Measurements from ENCODE around the gene MED14. TPM values are rescaled to one million over a fixed set of nuclear protein-coding genes. Genes with fewer than 3 reads are reported as not detected.

The MED14 gene
- total and polyA plus RNA-seq, 2 donors (not counting 1 experiment from before 2014, with no cell fraction given) = 26.4 to 63.5 TPM

DNA sequence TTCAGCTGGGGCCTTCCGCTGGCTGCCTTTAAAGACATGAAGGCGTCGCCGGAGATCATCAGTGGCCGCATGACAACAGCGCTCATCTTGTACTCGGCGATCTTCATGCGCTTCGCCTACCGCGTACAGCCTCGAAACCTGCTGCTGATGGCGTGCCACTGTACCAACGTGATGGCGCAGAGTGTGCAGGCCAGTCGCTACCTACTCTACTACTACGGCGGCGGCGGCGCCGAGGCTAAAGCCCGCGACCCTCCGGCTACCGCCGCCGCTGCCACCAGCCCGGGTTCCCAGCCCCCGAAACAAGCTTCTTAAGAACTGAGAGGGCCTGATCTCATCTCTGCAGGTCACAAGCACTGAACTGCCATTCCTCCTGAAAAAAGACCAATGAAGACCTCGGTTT lies 111.7 kb downstream of the MED14 start:
- Histone ChIP-seq H3K4me2 (replicated peaks; ENCODE audit: low read depth, low read length, poor library complexity, severe bottlenecking) (no peak overlapping the region), H4K20me1 (ENCODE audit: control insufficient read depth, insufficient read depth, low read length, poor library complexity, severe bottlenecking) (no peaks in the 10 kb centered on the region), H3K4me3 (ENCODE audit: control extremely low read depth in 1 of 5, extremely low read depth in 1 of 5, insufficient read depth in 1 of 5, low read depth in 2 of 5, low read length in 4 of 5) (no peak overlapping the region), H3K27me3 (replicated peaks in 1 of 4; ENCODE audit: control extremely low read depth in 1 of 4, control insufficient read depth in 3 of 4, insufficient read depth in 4 of 4, low read length in 3 of 4) (no peaks in the 10 kb centered on the region), H2AFZ (ENCODE audit: insufficient read depth, low read depth, low read length, poor library complexity, severe bottlenecking) (no peak overlapping the region), H3K9me3 (ENCODE audit: control extremely low read depth in 1 of 3, control insufficient read depth in 2 of 3, insufficient read depth in 1 of 3, low read length in 2 of 3) (peaks cover 0 to 8% (median 0%) of the 10 kb centered on the region in 3 donors), H3K36me3 (replicated peaks in 1 of 2; ENCODE audit: control extremely low read depth in 1 of 2, control insufficient read depth in 1 of 2, extremely low read depth in 1 of 2, insufficient read depth in 2 of 2, low read length in 1 of 2) (peaks cover 0 to 8% of the 10 kb centered on the region in 2 experiments), H3K79me2 (ENCODE audit: control insufficient read depth, insufficient read depth, low read length) (no peaks in the 10 kb centered on the region), H3K9ac (ENCODE audit: low read length) (no peak overlapping the region), H3K27ac (ENCODE audit: low read length in 2 of 2) (no peak overlapping the region), H3K4me1 (ENCODE audit: control insufficient read depth in 2 of 2, insufficient read depth in 2 of 2, low read length in 2 of 2) (no peaks in the 10 kb centered on the region)
- Mint-ChIP-seq H3K27me3 (no peaks in the 10 kb centered on the region), H3K27ac (no peak overlapping the region), H3K4me1 (no peaks in the 10 kb centered on the region), H3K4me3 (no peak overlapping the region), H3K9me3 (ENCODE audit: insufficient read depth) (no peaks in the 10 kb centered on the region)
- no peak for ATAC-seq (ENCODE audit: low read depth)
- DNase-seq = no peak
- CTCF ChIA-PET = no interaction called here
- POLR2A ChIA-PET = no interaction called here
- TF ChIP-seq, protein P1, sequence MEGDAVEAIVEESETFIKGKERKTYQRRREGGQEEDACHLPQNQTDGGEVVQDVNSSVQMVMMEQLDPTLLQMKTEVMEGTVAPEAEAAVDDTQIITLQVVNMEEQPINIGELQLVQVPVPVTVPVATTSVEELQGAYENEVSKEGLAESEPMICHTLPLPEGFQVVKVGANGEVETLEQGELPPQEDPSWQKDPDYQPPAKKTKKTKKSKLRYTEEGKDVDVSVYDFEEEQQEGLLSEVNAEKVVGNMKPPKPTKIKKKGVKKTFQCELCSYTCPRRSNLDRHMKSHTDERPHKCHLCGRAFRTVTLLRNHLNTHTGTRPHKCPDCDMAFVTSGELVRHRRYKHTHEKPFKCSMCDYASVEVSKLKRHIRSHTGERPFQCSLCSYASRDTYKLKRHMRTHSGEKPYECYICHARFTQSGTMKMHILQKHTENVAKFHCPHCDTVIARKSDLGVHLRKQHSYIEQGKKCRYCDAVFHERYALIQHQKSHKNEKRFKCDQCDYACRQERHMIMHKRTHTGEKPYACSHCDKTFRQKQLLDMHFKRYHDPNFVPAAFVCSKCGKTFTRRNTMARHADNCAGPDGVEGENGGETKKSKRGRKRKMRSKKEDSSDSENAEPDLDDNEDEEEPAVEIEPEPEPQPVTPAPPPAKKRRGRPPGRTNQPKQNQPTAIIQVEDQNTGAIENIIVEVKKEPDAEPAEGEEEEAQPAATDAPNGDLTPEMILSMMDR (IDR thresholded peaks at IDR 0.05) = no peak
- TF ChIP-seq EZH2 (IDR thresholded peaks at IDR 0.05; ENCODE audit: borderline replicate concordance, insufficient read depth, low read depth, low read length, poor library complexity, severe bottlenecking) = no peak
- WGBS (ENCODE audit: insufficient coverage) = 97% methylated on average over 18 of the region's 32 CpGs
- intact Hi-C loops (cut with micrococcal nuclease) = no loop called here

DNA sequence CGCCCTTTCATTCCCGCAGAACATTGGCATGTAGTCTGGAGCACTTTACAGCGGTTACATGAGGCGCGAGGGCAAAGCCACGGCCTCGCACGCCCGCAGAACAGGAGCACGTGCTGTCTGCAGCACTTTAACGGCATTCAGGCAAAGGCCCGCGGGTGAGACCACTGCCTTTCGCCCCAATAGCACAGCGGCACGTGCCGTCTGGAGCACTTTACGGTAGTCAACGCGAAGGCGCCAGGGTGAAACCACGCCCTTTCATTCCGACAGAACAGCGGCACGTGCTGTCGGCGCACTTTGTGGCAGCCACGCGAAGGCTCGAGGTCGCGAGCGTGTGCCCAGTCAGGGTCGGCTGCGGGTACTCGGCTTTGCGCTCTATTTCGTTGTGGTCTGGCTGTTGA lies 112.2 kb downstream of the MED14 start, which contains the start of gene MPC1L:
Gene MPC1L (plus strand): TSS at position 290 of the 398 bp plus-strand sequence. CDS start 138 bp downstream, outside the sequence.
- Histone ChIP-seq H3K4me2 (replicated peaks; ENCODE audit: low read depth, low read length, poor library complexity, severe bottlenecking) (no peak within 1 kb of the TSS), H3K9me3 (ENCODE audit: control extremely low read depth in 1 of 3, control insufficient read depth in 2 of 3, insufficient read depth in 1 of 3, low read length in 2 of 3) (peaks cover 0 to 8% (median 0%) of the 10 kb centered on the region in 3 donors), H3K4me3 (ENCODE audit: control extremely low read depth in 1 of 5, extremely low read depth in 1 of 5, insufficient read depth in 1 of 5, low read depth in 2 of 5, low read length in 4 of 5) (no peak within 1 kb of the TSS), H2AFZ (ENCODE audit: insufficient read depth, low read depth, low read length, poor library complexity, severe bottlenecking) (no peak within 1 kb of the TSS), H3K27me3 (replicated peaks in 1 of 4; ENCODE audit: control extremely low read depth in 1 of 4, control insufficient read depth in 3 of 4, insufficient read depth in 4 of 4, low read length in 3 of 4) (no peaks in the 10 kb centered on the region), H3K9ac (ENCODE audit: low read length) (no peak within 1 kb of the TSS), H3K4me1 (ENCODE audit: control insufficient read depth in 2 of 2, insufficient read depth in 2 of 2, low read length in 2 of 2) (no peaks in the 10 kb centered on the region), H3K27ac (ENCODE audit: low read length in 2 of 2) (no peak within 1 kb of the TSS), H3K79me2 (ENCODE audit: control insufficient read depth, insufficient read depth, low read length) (no peaks in the 10 kb centered on the region), H4K20me1 (ENCODE audit: control insufficient read depth, insufficient read depth, low read length, poor library complexity, severe bottlenecking) (no peaks in the 10 kb centered on the region), H3K36me3 (replicated peaks in 1 of 2; ENCODE audit: control extremely low read depth in 1 of 2, control insufficient read depth in 1 of 2, extremely low read depth in 1 of 2, insufficient read depth in 2 of 2, low read length in 1 of 2) (peaks cover 0 to 4% of the 10 kb centered on the region in 2 experiments)
- H3K4me3 Mint-ChIP-seq = no peak within 1 kb of the TSS
- no peaks in the 10 kb centered on the region for H3K9me3 Mint-ChIP-seq (ENCODE audit: insufficient read depth)
- DNase-seq (no peak), ATAC-seq (ENCODE audit: low read depth) (no peak)
- H3K27ac Mint-ChIP-seq = no peak within 1 kb of the TSS
- 95% methylated on average over 38 of the region's 38 CpGs for WGBS (ENCODE audit: insufficient coverage)
- ChIA-PET CTCF (no interaction called here), POLR2A (no interaction called here)
- intact Hi-C loops (cut with micrococcal nuclease) = no loop called here
- no peaks in the 10 kb centered on the region for H3K4me1 Mint-ChIP-seq
- no peaks in the 10 kb centered on the region for H3K27me3 Mint-ChIP-seq
- TF ChIP-seq, protein P1 (IDR thresholded peaks at IDR 0.05) = no peak
- TF ChIP-seq EZH2 (IDR thresholded peaks at IDR 0.05; ENCODE audit: borderline replicate concordance, insufficient read depth, low read depth, low read length, poor library complexity, severe bottlenecking) = no peak

Measured in B cell (primary cell).